SU-DHL-6 (cell line): ENCODE results near the gene ZG16.
"Not testable (repeated sequence)": the region's sequence is repeated elsewhere in the genome, so short reads cannot be mapped to it uniquely, and the experiment has no call there.

Source experiments
- H2AFZ ChIP-seq: fragments of 200-600 bp; sonication (generic); 2 replicates; pipeline ENCODE4 v1.6.1; 2014; ENCODE audit warnings: low read depth, mild to moderate bottlenecking, moderate library complexity, mixed read lengths, antibody characterized with exemption, low read length; ENCODE audit not compliant: severe bottlenecking
- H3F3A ChIP-seq: fragments of 200-600 bp; shearing (Covaris generic); 2 replicates; pipeline ENCODE4 v1.6.0; 2016; ENCODE audit warnings: antibody characterized with exemption, mild to moderate bottlenecking; ENCODE audit not compliant: insufficient read depth
- H3K27ac ChIP-seq: fragments of 200-600 bp; sonication (generic); 2 replicates; pipeline ENCODE4 v1.5.1; 2016; ENCODE audit warnings: low read depth, mild to moderate bottlenecking, low read length, moderate library complexity, mixed read lengths
- H3K27me3 ChIP-seq: fragments of 200-600 bp; sonication (generic), shearing (Covaris generic); 2 replicates; pipeline ENCODE4 v1.6.0; 2014; ENCODE audit warnings: mild to moderate bottlenecking, low read length
- H3K36me3 ChIP-seq: fragments of 200-600 bp; sonication (generic); 2 replicates; pipeline ENCODE4 v1.6.1; 2014; ENCODE audit warnings: mild to moderate bottlenecking, low read length, mixed read lengths
- H3K4me2 ChIP-seq: fragments of 300-600, 200-600 bp; shearing (Covaris generic), sonication (generic); 2 replicates; pipeline ENCODE4 v1.6.0; 2014; ENCODE audit warnings: low read length, low read depth, mild to moderate bottlenecking; ENCODE audit not compliant: poor library complexity, severe bottlenecking
- H3K4me3 ChIP-seq: fragments of 200-600 bp; sonication (generic); 2 replicates; pipeline ENCODE4 v1.5.1; 2014; ENCODE audit warnings: antibody characterized with exemption, low read length, mild to moderate bottlenecking, mixed read lengths; ENCODE audit not compliant: insufficient read depth, poor library complexity, severe bottlenecking
- H3K79me2 ChIP-seq: fragments of 200-600 bp; sonication (generic); 2 replicates; pipeline ENCODE4 v1.6.1; 2014; ENCODE audit warnings: mild to moderate bottlenecking, low read length, moderate library complexity; ENCODE audit not compliant: insufficient read depth
- H3K9ac ChIP-seq: fragments of 200-600 bp; sonication (generic); 2 replicates; pipeline ENCODE4 v1.7.0; 2014; ENCODE audit warnings: mild to moderate bottlenecking, low read length
- H3K9me2 ChIP-seq: fragments of 200-600 bp; sonication (generic); replicated peaks from 2 replicates; pipeline ENCODE4 v1.6.1; 2014; ENCODE audit warnings: low read length; ENCODE audit not compliant: insufficient read depth
- H3K9me3 ChIP-seq: fragments of 200-600 bp; sonication (generic); 2 replicates; pipeline ENCODE4 v1.6.1; 2014; ENCODE audit warnings: low read length, mixed read lengths; ENCODE audit not compliant: insufficient read depth
- H4K20me1 ChIP-seq: fragments of 200-600 bp; sonication (generic); 2 replicates; pipeline ENCODE4 v1.6.1; 2014; ENCODE audit warnings: low read depth, mild to moderate bottlenecking, antibody characterized with exemption, low read length, moderate library complexity, mixed read lengths
- CTCF ChIP-seq: fragments of 200-600 bp; sonication (generic); IDR thresholded peaks from one replicate; pipeline ENCODE4 v1.5.1; 2017; ENCODE audit warnings: antibody characterized with exemption, mild to moderate bottlenecking, low read length, moderate library complexity; ENCODE audit not compliant: insufficient read depth, poor library complexity, severe bottlenecking
- EZH2phosphoT487 ChIP-seq: fragments of 200-600 bp; sonication (generic), shearing (Covaris generic); conservative IDR thresholded peaks from 2 replicates; pipeline ENCODE4 v1.6.1; 2018; ENCODE audit warnings: mild to moderate bottlenecking, antibody characterized with exemption, low read length, moderate library complexity, mixed read lengths

ZG16 gene

GRCh38 chr16:29775742-29776408 is 2.2 kb upstream of the ZG16 start:
- H3K9me2 ChIP-seq, result no peaks in the 10 kb centered on the region
- H4K20me1 ChIP-seq, result no peaks in the 10 kb centered on the region
- no peak overlapping the region for H3K4me2 ChIP-seq
- H3K79me2 ChIP-seq, result no peaks in the 10 kb centered on the region
- no peak overlapping the region for H2AFZ ChIP-seq
- no peaks in the 10 kb centered on the region for H3K27me3 ChIP-seq
- H3K36me3 ChIP-seq, result no peaks in the 10 kb centered on the region
- H3F3A ChIP-seq, result no peaks in the 10 kb centered on the region
- H3K4me3 ChIP-seq, result no peak overlapping the region
- no peak overlapping the region for H3K27ac ChIP-seq
- TF ChIP-seq CTCF (no peak), EZH2phosphoT487 (no peak)
- no peak overlapping the region for H3K9ac ChIP-seq
- no peaks in the 10 kb centered on the region for H3K9me3 ChIP-seq

- no peak overlapping the region for H3K27ac ChIP-seq
- TF ChIP-seq EZH2phosphoT487, result no peak
- TF ChIP-seq CTCF, result no peak
- H3K9me2 ChIP-seq, result no peaks in the 10 kb centered on the region
- no peak overlapping the region for H2AFZ ChIP-seq
- no peak overlapping the region for H3K4me2 ChIP-seq
- no peaks in the 10 kb centered on the region for H3K27me3 ChIP-seq
- no peaks in the 10 kb centered on the region for H3K79me2 ChIP-seq
- no peak overlapping the region for H3K9ac ChIP-seq
- H4K20me1 ChIP-seq, result no peaks in the 10 kb centered on the region
- H3K36me3 ChIP-seq, result no peaks in the 10 kb centered on the region
- H3K4me3 ChIP-seq, result no peak overlapping the region
- H3F3A ChIP-seq, result no peaks in the 10 kb centered on the region
- no peaks in the 10 kb centered on the region for H3K9me3 ChIP-seq
These were observed 1.4 kb downstream of the ZG16 start for GRCh38 chr16:29779474-29779873.

GRCh38 chr16:29783094-29783953 is 5.3 kb downstream of the ZG16 start:
- H3K27ac ChIP-seq, H3K79me2 ChIP-seq, H2AFZ ChIP-seq, H3K4me2 ChIP-seq, H3K27me3 ChIP-seq, H3K9ac ChIP-seq, H3K9me3 ChIP-seq, H3F3A ChIP-seq, H3K36me3 ChIP-seq, H3K9me2 ChIP-seq, H4K20me1 ChIP-seq, H3K4me3 ChIP-seq: not testable (repeated sequence)

GRCh38 chr16:29784157-29784556 is 6.1 kb downstream of the ZG16 start:
- no peak overlapping the region for H3K4me2 ChIP-seq
- no peak overlapping the region for H3K27ac ChIP-seq
- no peaks in the 10 kb centered on the region for H3K9me2 ChIP-seq
- peaks cover 4% of the 10 kb centered on the region; the same call in 1 of the 2 replicates for H3F3A ChIP-seq
- H4K20me1 ChIP-seq, result no peaks in the 10 kb centered on the region
- H3K27me3 ChIP-seq, result no peaks in the 10 kb centered on the region
- H3K79me2 ChIP-seq, result no peaks in the 10 kb centered on the region
- H3K9ac ChIP-seq, result no peak overlapping the region
- no peak overlapping the region for H3K4me3 ChIP-seq
- H2AFZ ChIP-seq, result no peak overlapping the region
- H3K9me3 ChIP-seq, result no peaks in the 10 kb centered on the region
- H3K36me3 ChIP-seq, result no peaks in the 10 kb centered on the region
- no peak for TF ChIP-seq CTCF
- no peak for TF ChIP-seq EZH2phosphoT487
